ENCODE data around the gene LAPTM5.

Gene LAPTM5

GRCh38 chr1:30786264-30786991 is 28.9 kb upstream of the LAPTM5 start:
- no peak for DNase-seq

GRCh38 chr1:30785714-30786113 is 28.1 kb upstream of the LAPTM5 start:
- DNase-seq, result no peak

- DNase-seq, result no peak
Observed at GRCh38 chr1:30785181-30785580, 27.6 kb upstream of the LAPTM5 start.

GRCh38 chr1:30783256-30783915 is 25.8 kb upstream of the LAPTM5 start:
- DNase-seq, result no peak

GRCh38 chr1:30782361-30783255 is 25.0 kb upstream of the LAPTM5 start:
- peak; percentile 49 to 66 (median 60) for DNase-seq

- no peak for DNase-seq
Observed at GRCh38 chr1:30781906-30782305, 24.3 kb upstream of the LAPTM5 start.

- no peak for DNase-seq
Observed at GRCh38 chr1:30780409-30780808, 22.8 kb upstream of the LAPTM5 start.

- DNase-seq, result peak; percentile 71 to 92 (median 77)
Observed at GRCh38 chr1:30779294-30780071, 21.9 kb upstream of the LAPTM5 start.

GRCh38 chr1:30778979-30779293 is 21.4 kb upstream of the LAPTM5 start:
- DNase-seq, result no peak

- DNase-seq, result no peak
Observed at GRCh38 chr1:30778154-30778978, 20.8 kb upstream of the LAPTM5 start.

GRCh38 chr1:30777904-30778153 is 20.3 kb upstream of the LAPTM5 start:
- no peak for DNase-seq

GRCh38 chr1:30777060-30777903 is 19.7 kb upstream of the LAPTM5 start:
- no peak for DNase-seq

GRCh38 chr1:30776097-30777059 is 18.8 kb upstream of the LAPTM5 start:
- DNase-seq, result no peak

GRCh38 chr1:30775433-30775975 is 17.9 kb upstream of the LAPTM5 start:
- DNase-seq, result no peak

GRCh38 chr1:30774550-30775432 is 17.2 kb upstream of the LAPTM5 start:
- no peak for DNase-seq

- DNase-seq, result no peak
Observed at GRCh38 chr1:30773722-30774358, 16.3 kb upstream of the LAPTM5 start.

GRCh38 chr1:30771005-30771404 is 13.4 kb upstream of the LAPTM5 start:
- no peak for DNase-seq

- no peak for DNase-seq
Observed at GRCh38 chr1:30770150-30770549, 12.6 kb upstream of the LAPTM5 start.
